ENCODE results near the gene GNG5. TPM values are rescaled to one million over a fixed set of nuclear protein-coding genes. Genes with fewer than 3 reads are reported as not detected.

The GNG5 gene
- total RNA-seq, 1 donor from 2014 or later = 95.3 TPM

DNA sequence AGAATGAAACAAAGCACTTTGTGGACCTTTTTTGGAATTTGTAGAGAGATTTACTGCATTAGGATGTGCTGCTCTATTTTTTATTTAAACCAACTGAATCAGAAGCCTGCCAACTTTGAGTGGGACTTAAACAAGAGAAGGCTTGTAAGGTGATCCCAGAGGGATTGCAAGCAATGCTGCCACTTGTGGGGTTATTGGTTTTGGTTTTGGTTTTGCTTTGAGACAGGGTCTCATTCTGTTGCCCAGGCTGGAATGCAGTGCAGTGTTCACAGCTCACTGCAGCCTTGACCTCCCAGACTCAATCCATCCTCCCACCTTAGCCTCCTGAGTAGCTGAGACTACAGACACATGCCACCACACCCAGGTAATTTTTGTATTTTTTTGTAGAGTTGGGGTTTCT, 32.2 kb upstream of the GNG5 start:
- no peaks in the 10 kb centered on the region for H3K27me3 ChIP-seq
- intact Hi-C loops (cut with DNase I) = no loop called here

DNA sequence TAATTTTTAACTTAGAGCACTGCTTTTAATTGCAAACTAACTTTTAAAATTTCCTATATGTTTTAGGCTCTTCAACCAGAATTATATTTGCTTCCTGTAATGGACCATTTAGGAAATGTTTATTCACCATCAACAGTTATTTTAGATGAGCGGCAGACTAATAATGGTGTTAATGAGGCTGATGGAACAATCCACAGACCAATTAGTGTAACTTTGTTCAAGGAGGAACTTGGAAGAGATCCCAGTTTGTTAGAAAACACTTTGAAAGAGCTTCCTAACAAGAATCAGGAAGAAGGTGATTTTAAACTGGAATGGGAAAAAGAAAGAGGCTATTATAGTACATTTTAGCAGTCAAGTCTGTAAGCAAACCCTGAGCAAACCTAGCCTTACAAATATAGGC, 19.4 kb upstream of the GNG5 start:
- TF ChIP-seq, protein P1, sequence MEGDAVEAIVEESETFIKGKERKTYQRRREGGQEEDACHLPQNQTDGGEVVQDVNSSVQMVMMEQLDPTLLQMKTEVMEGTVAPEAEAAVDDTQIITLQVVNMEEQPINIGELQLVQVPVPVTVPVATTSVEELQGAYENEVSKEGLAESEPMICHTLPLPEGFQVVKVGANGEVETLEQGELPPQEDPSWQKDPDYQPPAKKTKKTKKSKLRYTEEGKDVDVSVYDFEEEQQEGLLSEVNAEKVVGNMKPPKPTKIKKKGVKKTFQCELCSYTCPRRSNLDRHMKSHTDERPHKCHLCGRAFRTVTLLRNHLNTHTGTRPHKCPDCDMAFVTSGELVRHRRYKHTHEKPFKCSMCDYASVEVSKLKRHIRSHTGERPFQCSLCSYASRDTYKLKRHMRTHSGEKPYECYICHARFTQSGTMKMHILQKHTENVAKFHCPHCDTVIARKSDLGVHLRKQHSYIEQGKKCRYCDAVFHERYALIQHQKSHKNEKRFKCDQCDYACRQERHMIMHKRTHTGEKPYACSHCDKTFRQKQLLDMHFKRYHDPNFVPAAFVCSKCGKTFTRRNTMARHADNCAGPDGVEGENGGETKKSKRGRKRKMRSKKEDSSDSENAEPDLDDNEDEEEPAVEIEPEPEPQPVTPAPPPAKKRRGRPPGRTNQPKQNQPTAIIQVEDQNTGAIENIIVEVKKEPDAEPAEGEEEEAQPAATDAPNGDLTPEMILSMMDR (IDR thresholded peaks at IDR 0.05) = no peak
- TF ChIP-seq POLR2AphosphoS5 (IDR thresholded peaks at IDR 0.05; ENCODE audit: insufficient read depth in 1 of 2, low read depth in 1 of 2) (no peak), POLR2A (IDR thresholded peaks at IDR 0.05) (no peak)
- Histone ChIP-seq H3K4me1 (no peaks in the 10 kb centered on the region), H3K9me3 (no peaks in the 10 kb centered on the region), H3K4me3 (no peak overlapping the region), H3K27me3 (no peaks in the 10 kb centered on the region), H3K36me3 (no peaks in the 10 kb centered on the region), H3K27ac (no peak overlapping the region)
- no peak for DNase-seq (ENCODE audit: extremely low spot score in 2 of 2)
- intact Hi-C loops (cut with DNase I) = no loop called here

More for the DNA sequence above, 32.2 kb upstream of the GNG5 start:
- no peak overlapping the region for H3K4me3 ChIP-seq
- no peak for TF ChIP-seq POLR2AphosphoS5 (IDR thresholded peaks at IDR 0.05; ENCODE audit: insufficient read depth in 1 of 2, low read depth in 1 of 2)
- no peak for TF ChIP-seq POLR2A (IDR thresholded peaks at IDR 0.05)
- TF ChIP-seq, protein P1 (IDR thresholded peaks at IDR 0.05) = no peak
- no peaks in the 10 kb centered on the region for H3K9me3 ChIP-seq
- no peaks in the 10 kb centered on the region for H3K36me3 ChIP-seq
- no peak for DNase-seq (ENCODE audit: extremely low spot score in 2 of 2)
- no peak overlapping the region for H3K27ac ChIP-seq
- H3K4me1 ChIP-seq = no peaks in the 10 kb centered on the region

- Histone ChIP-seq H3K27ac (no peak overlapping the region), H3K36me3 (no peaks in the 10 kb centered on the region), H3K27me3 (no peaks in the 10 kb centered on the region), H3K4me1 (no peaks in the 10 kb centered on the region), H3K4me3 (no peak overlapping the region), H3K9me3 (no peaks in the 10 kb centered on the region)
- TF ChIP-seq, protein P1 (IDR thresholded peaks at IDR 0.05) = no peak
- no peak for TF ChIP-seq POLR2A (IDR thresholded peaks at IDR 0.05)
- TF ChIP-seq POLR2AphosphoS5 (IDR thresholded peaks at IDR 0.05; ENCODE audit: insufficient read depth in 1 of 2, low read depth in 1 of 2) = no peak
- no peak for DNase-seq (ENCODE audit: extremely low spot score in 2 of 2)
- intact Hi-C loops (cut with DNase I) = no loop called here
These were observed 18.2 kb upstream of the GNG5 start for GRCh38 chr1:84524590-84524989.

GRCh38 chr1:84510668-84511067, 4.3 kb upstream of the GNG5 start:
- H3K27me3 ChIP-seq = no peaks in the 10 kb centered on the region
- DNase-seq (ENCODE audit: extremely low spot score in 2 of 2) = no peak
- TF ChIP-seq POLR2A (IDR thresholded peaks at IDR 0.05) (no peak), POLR2AphosphoS5 (IDR thresholded peaks at IDR 0.05; ENCODE audit: insufficient read depth in 1 of 2, low read depth in 1 of 2) (no peak)
- TF ChIP-seq, protein P1 (IDR thresholded peaks at IDR 0.05) = no peak
- H3K27ac ChIP-seq = no peak overlapping the region
- no peaks in the 10 kb centered on the region for H3K36me3 ChIP-seq
- no peaks in the 10 kb centered on the region for H3K9me3 ChIP-seq
- peaks cover 7% of the 10 kb centered on the region for H3K4me1 ChIP-seq
- intact Hi-C loops (cut with DNase I) = no loop called here
- H3K4me3 ChIP-seq = no peak overlapping the region

GRCh38 chr1:84510165-84510564, 3.8 kb upstream of the GNG5 start:
- intact Hi-C loops (cut with DNase I) = no loop called here
- Histone ChIP-seq H3K9me3 (no peaks in the 10 kb centered on the region), H3K27me3 (no peaks in the 10 kb centered on the region)

More at GRCh38 chr1:84510165-84510564, 3.8 kb upstream of the GNG5 start:
- no peak overlapping the region for H3K4me3 ChIP-seq
- peaks cover 7% of the 10 kb centered on the region for H3K4me1 ChIP-seq
- TF ChIP-seq POLR2A (IDR thresholded peaks at IDR 0.05) (no peak), POLR2AphosphoS5 (IDR thresholded peaks at IDR 0.05; ENCODE audit: insufficient read depth in 1 of 2, low read depth in 1 of 2) (no peak)
- TF ChIP-seq, protein P1 (IDR thresholded peaks at IDR 0.05) = no peak
- H3K27ac ChIP-seq = no peak overlapping the region
- H3K36me3 ChIP-seq = no peaks in the 10 kb centered on the region
- DNase-seq (ENCODE audit: extremely low spot score in 2 of 2) = no peak
